Measurements from ENCODE around the gene ZNF407. TPM values are rescaled to one million over a fixed set of nuclear protein-coding genes. Genes with fewer than 3 reads are reported as not detected.

ZNF407 gene
- total RNA-seq, 1 donor from 2014 or later, result 14.7 TPM

- TF ChIP-seq CTCF (conservative IDR thresholded peaks at IDR 0.05), result no peak
- H3K4me1 Mint-ChIP-seq (ENCODE audit: unreplicated experiment), result no peaks in the 10 kb centered on the region
- DNase-seq (ENCODE audit: extremely low spot score, unreplicated experiment), result no peak
- no peak overlapping the region for H3K27ac Mint-ChIP-seq
- H3K4me3 Mint-ChIP-seq, result no peak overlapping the region
- no peaks in the 10 kb centered on the region for H3K9me3 Mint-ChIP-seq
- H3K27me3 Mint-ChIP-seq, result no peaks in the 10 kb centered on the region
- peaks cover 8% of the 10 kb centered on the region for H3K36me3 Mint-ChIP-seq
Measured at GRCh38 chr18:74725690-74726089, 128.0 kb downstream of the ZNF407 start.

- H3K27me3 Mint-ChIP-seq, result no peaks in the 10 kb centered on the region
- H3K36me3 Mint-ChIP-seq, result peaks cover 8% of the 10 kb centered on the region
- no peak overlapping the region for H3K4me3 Mint-ChIP-seq
- H3K9me3 Mint-ChIP-seq, result no peaks in the 10 kb centered on the region
- no peak for DNase-seq (ENCODE audit: extremely low spot score, unreplicated experiment)
- no peak for TF ChIP-seq CTCF (conservative IDR thresholded peaks at IDR 0.05)
- no peaks in the 10 kb centered on the region for H3K4me1 Mint-ChIP-seq (ENCODE audit: unreplicated experiment)
- no peak overlapping the region for H3K27ac Mint-ChIP-seq
Measured at GRCh38 chr18:74728586-74728985, 130.9 kb downstream of the ZNF407 start.

GRCh38 chr18:74731097-74731496, 133.4 kb downstream of the ZNF407 start:
- peaks cover 4% of the 10 kb centered on the region for H3K36me3 Mint-ChIP-seq
- no peak overlapping the region for H3K27ac Mint-ChIP-seq
- H3K9me3 Mint-ChIP-seq, result no peaks in the 10 kb centered on the region
- no peak overlapping the region for H3K4me3 Mint-ChIP-seq
- peaks cover 5% of the 10 kb centered on the region for H3K4me1 Mint-ChIP-seq (ENCODE audit: unreplicated experiment)
- no peak for DNase-seq (ENCODE audit: extremely low spot score, unreplicated experiment)
- no peak for TF ChIP-seq CTCF (conservative IDR thresholded peaks at IDR 0.05)
- H3K27me3 Mint-ChIP-seq, result no peaks in the 10 kb centered on the region

- Mint-ChIP-seq H3K4me1 (ENCODE audit: unreplicated experiment) (peaks cover 5% of the 10 kb centered on the region), H3K27me3 (no peaks in the 10 kb centered on the region), H3K4me3 (no peak overlapping the region), H3K9me3 (no peaks in the 10 kb centered on the region), H3K36me3 (peaks cover 4% of the 10 kb centered on the region), H3K27ac (no peak overlapping the region)
- DNase-seq (ENCODE audit: extremely low spot score, unreplicated experiment), result no peak
- no peak for TF ChIP-seq CTCF (conservative IDR thresholded peaks at IDR 0.05)
Measured at GRCh38 chr18:74732380-74732779, 134.7 kb downstream of the ZNF407 start.

GRCh38 chr18:74733598-74733997, 135.9 kb downstream of the ZNF407 start:
- peak overlapping the region; percentile 83 for H3K27ac Mint-ChIP-seq
- peaks cover 4% of the 10 kb centered on the region for H3K36me3 Mint-ChIP-seq
- H3K4me1 Mint-ChIP-seq (ENCODE audit: unreplicated experiment), result peaks cover 5% of the 10 kb centered on the region
- H3K9me3 Mint-ChIP-seq, result no peaks in the 10 kb centered on the region
- no peaks in the 10 kb centered on the region for H3K27me3 Mint-ChIP-seq
- H3K4me3 Mint-ChIP-seq, result peak overlapping the region; percentile 71
- TF ChIP-seq CTCF (conservative IDR thresholded peaks at IDR 0.05), result no peak
- no peak for DNase-seq (ENCODE audit: extremely low spot score, unreplicated experiment)

GRCh38 chr18:74734013-74734444, 136.4 kb downstream of the ZNF407 start:
- TF ChIP-seq CTCF (conservative IDR thresholded peaks at IDR 0.05), result no peak
- H3K27ac Mint-ChIP-seq, result peak overlapping the region; percentile 83
- peaks cover 5% of the 10 kb centered on the region for H3K4me1 Mint-ChIP-seq (ENCODE audit: unreplicated experiment)

More at GRCh38 chr18:74734013-74734444, 136.4 kb downstream of the ZNF407 start:
- Mint-ChIP-seq H3K27me3 (no peaks in the 10 kb centered on the region), H3K9me3 (no peaks in the 10 kb centered on the region), H3K36me3 (peaks cover 2% of the 10 kb centered on the region), H3K4me3 (peak overlapping the region; percentile 71)
- DNase-seq (ENCODE audit: extremely low spot score, unreplicated experiment), result no peak

Measured in type B pancreatic cell (in vitro differentiated cells).